ENCODE results near the gene LRRC3C.

LRRC3C gene

DNA sequence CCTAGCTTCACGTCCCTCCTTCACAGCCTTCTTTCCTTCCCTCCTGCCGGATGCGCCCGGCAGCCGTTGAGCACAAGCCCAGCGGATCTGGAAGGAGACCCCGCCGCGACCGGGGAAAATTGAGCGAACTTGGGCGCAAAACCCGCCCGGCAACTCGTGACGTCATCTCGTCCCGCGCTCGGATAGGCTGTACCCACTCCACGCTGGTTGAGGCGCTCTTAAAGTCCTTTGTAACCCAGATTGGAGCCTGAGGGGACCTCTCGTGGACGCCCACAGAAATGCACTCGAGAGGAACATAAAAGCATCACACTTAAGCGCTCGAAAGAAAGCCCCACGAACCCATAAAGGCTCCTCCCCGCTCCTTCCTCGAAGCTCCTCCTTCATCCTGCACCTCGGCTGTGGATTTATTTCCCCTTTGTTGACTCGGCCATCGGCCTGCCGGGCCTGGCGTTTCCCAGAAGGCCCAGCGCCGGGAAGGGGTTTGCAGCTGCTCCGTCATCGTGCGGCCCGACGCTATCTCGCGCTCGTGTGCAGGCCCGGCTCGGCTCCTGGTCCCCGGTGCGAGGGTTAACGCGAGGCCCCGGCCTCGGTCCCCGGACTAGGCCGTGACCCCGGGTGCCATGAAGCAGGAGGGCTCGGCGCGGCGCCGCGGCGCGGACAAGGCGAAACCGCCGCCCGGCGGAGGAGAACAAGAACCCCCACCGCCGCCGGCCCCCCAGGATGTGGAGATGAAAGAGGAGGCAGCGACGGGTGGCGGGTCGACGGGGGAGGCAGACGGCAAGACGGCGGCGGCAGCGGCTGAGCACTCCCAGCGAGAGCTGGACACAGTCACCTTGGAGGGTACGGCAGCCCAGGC, 53.0 kb downstream of the LRRC3C start, which contains the start of gene PSMD3:
TSS of gene PSMD3 (plus strand) at position 457 of the 856 bp plus-strand sequence. CDS start at position 621, 164 bp downstream.
- DNase-seq, result peak; percentile 96

DNA sequence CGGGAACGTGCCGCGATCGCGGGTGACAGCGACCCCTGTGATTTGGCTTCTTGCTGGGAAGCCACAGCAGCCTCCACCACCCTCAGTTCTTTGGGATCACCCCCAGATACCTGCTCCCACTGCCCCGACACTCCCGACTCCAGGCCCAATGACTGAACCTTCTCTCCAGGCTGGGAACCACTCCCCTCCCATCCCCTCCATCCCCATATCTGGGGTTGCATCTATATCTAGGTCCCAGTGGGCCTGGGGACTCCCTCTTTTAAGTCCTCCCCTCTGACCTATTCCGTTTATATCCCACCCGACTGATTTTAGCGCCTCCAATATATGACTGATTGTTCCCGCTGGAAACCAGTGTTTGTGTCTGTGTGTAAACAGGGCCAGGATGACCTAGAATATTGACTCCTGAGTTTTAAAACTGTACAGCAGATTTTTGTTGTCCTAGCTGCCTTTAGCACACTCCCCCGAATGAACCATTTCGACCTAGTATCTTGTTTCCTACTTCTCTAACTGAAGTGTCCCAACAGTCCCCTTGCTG, 53.7 kb downstream of the LRRC3C start:
- DNase-seq, result no peak

DNA sequence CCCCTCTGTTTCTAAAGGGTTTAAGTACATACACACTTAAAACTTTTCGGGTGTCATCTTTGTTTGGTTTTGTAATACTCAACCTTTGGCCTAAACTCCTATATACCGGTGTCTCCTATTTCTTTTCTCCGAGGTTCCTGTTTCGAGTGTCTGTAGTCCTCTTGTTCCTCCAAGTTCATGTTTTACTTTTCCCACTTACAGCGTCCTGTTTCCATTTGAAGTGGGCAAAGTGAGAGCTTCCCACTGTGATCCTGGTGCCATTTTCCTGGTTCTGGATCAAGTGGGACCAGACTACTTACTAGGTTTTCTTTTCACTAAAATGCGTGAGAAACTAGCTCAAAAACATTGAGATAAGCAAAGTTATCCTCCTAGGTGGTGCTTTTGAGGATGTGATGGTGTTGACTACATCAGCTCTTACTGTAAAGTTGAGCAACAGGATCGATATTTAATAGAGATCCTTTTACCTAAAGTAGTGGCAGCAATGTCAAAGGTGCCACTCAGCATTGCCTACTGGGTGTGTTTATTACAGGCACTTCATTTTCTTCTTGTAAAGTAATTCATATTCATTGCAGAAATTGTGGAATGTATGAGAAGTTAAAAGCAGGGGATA, 54.3 kb downstream of the LRRC3C start:
- no peak for DNase-seq

DNA sequence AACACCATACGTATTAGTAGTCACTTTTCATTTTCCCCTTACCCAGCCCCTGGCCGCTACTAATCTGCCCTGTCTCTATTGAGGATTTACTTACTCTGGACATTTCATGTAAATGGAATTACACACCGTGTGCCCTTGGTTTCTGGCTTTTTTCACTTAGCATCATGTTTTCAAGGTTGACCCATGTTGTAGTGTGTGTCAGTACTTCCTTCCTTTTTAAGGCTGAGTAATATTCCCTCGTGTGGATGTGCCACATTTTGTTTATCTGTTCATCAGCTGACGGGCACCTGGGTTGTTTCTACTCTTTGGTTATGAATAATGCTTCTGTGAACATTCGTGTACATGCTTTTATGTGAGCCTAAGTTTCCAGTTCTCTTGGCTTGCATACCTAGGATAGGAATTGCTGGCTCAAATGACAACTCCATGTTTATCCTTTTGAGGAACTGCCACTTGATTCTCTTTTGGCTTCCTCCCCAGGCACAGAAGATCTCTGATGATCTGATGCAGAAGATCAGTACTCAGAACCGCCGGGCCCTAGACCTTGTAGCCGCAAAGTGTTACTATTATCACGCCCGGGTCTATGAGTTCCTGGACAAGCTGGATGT, 60.8 kb downstream of the LRRC3C start:
- DNase-seq, result no peak

GRCh38 chr17:39994448-39994847, 66.9 kb downstream of the LRRC3C start:
- no peak for DNase-seq

Measured in NK-92 treated with Interleukin-12 subunit alpha and Interleukin-12 subunit beta, amount 100 ng/mL, for 24 hours (cell line).